Activated CD4-positive, alpha-beta T cell treated with anti-CD3 and anti-CD28 coated beads, Interleukin-2, Interleukin-6, amounts not matched to agents 100 ng/mL and 50 ng/mL, durations not matched to agents 16 hours and 8 hours (primary cell): ENCODE results near the gene MAPK8.
"Not testable (repeated sequence)": the region's sequence is repeated elsewhere in the genome, so short reads cannot be mapped to it uniquely, and the experiment has no call there.

Experiments used
- DNase-seq: peaks from one replicate; pipeline ENCODE4 v3.0.0-alpha.2; 2020

Gene MAPK8

DNA sequence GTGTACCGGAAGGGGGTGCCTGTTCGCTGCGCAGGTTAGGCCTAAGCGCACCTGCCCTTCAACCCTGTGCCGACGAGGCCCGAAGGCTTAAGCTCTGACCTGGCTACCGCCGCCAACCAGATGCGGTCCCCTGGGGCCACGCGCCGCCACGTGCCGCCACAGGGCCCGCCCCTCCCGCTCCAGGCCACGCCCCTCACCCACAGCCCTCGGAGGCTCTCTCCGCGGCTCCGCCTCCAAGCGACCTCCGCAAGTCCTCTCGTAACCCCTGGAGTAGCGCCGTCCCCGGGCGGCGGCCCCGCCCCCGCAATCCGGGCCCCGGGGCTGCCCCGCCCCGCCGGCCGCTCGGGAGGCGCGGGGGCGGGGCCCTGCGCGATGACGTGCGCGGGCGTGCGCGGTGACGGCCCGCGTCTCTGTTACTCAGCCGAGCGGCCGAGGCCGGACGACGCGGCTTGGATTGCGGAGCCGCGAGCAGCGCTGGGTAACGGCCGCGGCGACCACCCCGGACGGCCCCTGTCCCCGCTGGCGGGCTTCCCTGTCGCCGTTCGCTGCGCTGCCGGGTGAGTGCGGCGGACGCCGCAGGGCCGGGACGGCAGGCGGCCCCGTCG is at the start of gene MAPK8:
TSS of gene MAPK8 (plus strand) at position 413 of the 605 bp plus-strand sequence. CDS start 94,984 bp downstream, outside the sequence.
- DNase-seq, result peak; percentile 94

GRCh38 chr10:48257407-48257961 is 49.0 kb upstream of the MAPK8 start:
- no peak for DNase-seq

GRCh38 chr10:48258105-48258504 is 48.4 kb upstream of the MAPK8 start:
- no peak for DNase-seq

- peak; percentile 16 for DNase-seq
These were observed 39.9 kb upstream of the MAPK8 start for GRCh38 chr10:48266528-48266927.

- DNase-seq, result no peak
These were observed 35.3 kb upstream of the MAPK8 start for GRCh38 chr10:48271047-48271730.

DNA sequence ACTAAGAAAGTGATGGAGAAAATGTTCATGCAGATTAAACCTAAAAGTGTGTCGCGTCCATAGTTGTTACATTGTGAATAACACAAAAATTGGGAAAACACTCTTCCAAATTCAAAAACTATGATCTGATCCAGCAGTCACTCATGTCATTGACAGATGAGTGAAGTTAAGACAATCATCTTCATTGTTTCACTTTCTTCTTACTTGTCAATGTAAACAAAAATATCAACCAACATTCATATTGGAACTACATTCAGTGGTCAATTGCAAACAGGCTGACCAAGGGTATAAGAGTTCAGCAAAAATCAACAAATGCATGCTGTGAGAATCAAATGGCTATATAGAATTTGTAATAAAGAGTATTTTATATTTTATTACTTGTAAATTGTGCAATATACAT is 33.8 kb upstream of the MAPK8 start:
- no peak for DNase-seq

DNA sequence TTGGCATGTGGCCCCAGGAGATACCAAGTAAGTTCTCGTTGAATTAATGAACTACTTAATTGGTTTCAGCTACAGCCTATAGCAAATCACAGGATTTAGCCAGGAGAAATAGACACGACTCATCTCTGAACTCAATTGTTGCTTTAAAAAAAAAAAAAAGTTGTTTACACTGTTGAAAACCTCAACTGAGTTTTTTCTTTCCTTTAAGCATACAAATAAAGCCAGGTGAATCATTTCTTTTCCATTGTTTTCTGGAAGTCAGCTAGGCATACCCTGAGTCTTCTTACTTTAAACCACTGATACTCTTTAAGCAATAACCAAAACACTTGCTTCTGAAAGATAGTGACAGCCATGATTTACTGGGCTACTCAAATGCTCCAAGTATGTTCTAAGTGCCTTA is 32.7 kb upstream of the MAPK8 start:
- DNase-seq, result no peak

DNA sequence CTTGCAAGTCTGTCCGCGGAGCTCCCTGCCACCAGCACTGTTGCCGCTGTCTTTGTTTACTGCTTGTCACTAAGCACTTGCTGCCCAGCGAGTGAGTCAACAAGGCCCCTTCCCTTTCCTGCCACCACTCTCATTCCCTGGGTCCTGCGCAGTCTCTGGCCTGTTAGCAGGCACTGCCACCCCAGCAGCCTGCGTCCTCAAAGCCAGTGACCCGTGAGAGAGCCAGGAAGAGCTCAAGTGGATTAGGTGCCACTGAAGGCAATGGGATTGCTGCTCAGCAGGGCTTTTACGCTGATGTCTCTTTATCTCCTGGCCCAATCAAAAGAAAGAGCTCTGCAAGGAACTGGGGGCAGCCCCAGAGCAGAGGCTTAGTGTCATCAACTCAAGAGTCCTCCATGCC is 31.8 kb upstream of the MAPK8 start, which contains the start of gene FRMPD2:
TSS of gene FRMPD2 (minus strand) at position 61 of the 400 bp plus-strand sequence. CDS start 129 bp downstream, outside the sequence.
- DNase-seq, result no peak

DNA sequence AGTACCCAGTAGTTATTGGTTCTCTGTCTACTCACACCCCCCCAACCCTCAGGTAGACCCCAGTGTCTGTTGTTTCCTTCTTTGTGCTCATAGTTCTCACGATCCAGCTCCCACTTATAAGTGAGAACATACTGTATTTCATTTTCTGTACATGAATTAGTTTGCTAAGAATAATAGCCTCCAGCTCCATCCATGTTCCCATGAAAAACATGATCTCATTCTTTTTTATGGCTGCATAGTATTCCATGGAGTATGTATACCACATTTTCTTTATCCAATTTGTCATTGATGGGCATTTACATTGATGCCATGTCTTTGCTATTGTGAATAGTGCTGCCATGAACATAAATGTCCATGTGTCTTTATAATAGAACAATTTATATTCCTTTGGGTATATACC is 29.4 kb upstream of the MAPK8 start:
- no peak for DNase-seq

DNA sequence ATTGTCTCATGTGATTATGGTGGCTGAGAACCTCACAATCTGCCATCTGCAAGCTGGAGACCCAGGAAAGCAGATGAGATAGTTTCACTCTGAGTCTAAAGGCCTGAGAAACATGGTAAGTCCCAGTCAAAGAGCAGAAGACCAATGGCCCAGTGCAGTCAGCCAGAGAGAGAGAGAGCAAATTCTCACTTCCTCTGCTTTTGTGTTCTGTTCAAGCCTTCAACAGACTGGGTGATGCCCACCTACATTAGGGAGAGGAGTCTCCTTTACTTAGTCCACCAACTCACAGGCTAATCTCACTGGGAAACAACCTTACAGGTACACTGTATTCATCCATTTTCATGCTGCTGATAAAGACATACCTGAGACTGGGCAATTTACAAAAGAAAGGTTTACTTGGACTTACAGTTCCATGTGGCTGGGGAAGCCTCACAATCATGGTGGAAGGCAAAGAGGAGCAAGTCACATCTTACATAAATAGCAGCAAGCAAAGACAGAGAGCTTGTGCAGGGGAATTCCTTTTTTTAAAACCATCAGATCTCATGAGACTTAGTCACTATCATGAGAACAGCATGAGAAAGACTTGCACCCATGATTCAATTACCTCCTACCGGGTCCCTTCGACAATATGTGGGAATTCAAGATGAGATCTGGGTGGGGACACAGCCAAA is 27.3 kb upstream of the MAPK8 start:
- no peak for DNase-seq

DNA sequence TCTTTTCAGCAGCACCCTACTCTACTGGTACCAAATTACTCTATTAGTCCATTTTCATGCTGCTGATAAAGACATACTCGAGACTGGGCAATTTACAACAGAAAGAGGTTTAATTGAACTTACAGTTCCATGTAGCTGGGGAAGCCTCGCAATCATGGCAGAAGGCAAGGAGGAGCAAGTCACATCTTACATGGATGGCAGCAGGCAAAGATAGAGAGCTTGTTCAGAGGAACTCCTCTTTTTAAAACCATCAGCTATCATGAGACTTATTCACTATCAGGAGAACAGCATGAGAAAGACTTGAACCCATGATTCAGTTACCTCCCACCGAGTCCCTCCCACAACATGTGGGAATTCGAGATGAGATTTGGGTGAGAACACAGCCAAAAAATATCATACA is 24.8 kb upstream of the MAPK8 start:
- not testable (repeated sequence) for DNase-seq

DNA sequence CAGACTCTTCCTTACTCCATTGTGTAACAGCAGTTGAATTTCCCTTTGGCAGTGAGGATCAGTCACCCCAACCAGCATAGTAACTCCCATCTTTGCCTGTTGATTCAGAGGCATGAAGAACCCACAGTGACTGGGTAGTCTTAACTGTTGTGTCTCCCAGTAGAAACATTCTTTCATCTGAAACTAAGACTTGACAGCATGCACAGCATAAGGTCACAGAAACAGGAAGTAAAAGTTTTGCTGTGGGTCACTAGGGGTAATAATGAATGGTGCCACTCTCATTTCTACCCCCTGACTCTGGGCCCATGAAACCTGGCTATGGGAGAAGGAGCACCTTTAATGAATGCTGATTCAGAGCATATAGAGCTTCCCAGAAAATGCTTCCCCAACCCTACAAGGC is 23.6 kb upstream of the MAPK8 start:
- DNase-seq, result no peak

DNA sequence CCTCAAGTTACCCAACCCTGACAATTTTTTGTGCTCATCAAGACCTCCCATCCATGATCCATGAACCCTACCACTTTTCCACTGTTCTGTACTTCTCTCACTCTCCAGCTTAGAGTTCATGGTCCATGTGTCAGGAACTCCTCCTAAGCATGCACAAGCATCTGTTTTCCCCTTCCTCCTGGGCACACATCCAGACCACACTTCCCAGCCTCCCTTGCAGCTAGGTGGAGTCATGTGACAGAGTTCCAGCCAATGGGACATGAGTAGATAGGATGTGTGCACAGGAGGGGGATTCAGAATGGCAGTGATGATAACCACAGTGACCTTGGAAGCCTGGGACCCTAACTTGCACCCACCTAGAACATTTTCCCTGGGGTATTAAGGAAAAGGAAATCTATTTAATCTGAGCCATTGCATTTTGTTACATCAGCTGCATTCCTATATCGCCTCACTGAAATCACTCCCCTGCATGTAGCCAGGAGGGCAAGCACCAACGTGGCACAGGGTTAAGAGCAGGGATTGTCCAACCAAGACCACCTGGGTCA is 22.4 kb upstream of the MAPK8 start:
- no peak for DNase-seq

- no peak for DNase-seq
These were observed 21.7 kb upstream of the MAPK8 start for GRCh38 chr10:48284811-48285210.

- DNase-seq, result no peak
These were observed 20.8 kb upstream of the MAPK8 start for GRCh38 chr10:48285710-48286109.

GRCh38 chr10:48286356-48286755 is 20.1 kb upstream of the MAPK8 start:
- DNase-seq, result no peak

DNA sequence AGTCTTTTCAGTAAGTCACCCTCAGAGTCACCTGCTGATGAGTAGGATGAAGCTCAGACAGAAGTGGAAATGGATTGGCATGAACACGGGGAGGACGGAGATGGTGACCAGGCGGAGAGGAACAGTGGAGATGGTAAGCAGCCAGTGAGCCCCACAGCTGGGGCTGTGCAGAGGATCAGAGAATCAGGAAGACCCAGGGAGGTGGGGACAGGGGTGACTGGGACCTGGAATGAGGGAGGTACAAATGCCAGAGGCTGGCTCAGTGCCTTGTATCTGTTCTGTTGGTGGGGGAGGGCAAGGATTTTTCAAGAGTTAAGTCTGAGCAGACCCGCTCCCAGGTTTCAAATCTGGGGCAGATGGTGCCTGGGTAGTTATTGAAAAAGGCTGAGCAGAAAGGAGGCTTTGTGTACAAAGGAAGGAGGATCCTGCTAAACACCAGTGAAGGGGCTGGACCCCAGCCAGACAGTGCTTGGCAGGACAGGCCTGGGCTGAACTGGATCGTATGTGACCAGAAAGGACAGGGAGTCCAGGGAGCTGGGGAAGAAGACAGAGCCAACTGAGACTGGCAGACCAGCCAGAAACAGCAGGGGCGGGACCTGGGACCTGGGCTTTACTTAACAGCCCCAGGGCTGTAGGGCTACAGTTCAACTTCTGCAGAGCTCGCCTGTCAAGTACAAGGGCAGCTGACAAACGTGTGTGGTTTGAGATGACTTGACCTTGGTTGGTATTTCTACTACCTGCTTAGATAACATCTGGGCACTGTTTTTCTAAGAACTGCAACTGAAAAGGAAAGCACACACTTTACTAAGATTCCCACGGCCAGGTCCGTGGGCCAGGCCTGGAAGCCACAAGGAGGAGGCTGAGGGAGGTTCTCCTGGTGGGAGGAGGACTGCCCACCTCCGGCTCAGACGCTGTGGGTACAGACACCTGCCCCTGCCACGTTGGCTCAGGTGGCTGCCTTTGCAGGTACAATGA is 18.8 kb upstream of the MAPK8 start:
- peak; percentile 31 for DNase-seq

DNA sequence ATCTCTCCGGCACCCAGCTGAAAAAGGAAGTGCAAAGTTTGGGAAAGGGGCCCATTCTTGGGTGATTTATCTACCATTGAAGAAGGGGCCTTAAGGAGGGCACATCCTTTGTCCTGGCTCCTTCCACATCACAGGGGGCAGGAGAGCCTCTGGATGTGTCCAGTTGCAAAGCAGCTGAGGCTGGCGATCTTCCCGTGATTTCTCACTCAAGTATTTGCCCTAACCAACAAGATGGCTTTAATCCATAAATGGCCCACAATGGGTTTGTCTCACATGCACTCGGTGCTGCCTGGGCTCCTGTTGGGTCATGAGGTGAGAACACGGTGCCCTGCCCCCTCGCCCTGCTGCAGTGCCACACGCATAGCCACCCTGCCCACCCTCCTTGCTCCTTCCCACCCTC is 17.8 kb upstream of the MAPK8 start:
- DNase-seq, result no peak

DNA sequence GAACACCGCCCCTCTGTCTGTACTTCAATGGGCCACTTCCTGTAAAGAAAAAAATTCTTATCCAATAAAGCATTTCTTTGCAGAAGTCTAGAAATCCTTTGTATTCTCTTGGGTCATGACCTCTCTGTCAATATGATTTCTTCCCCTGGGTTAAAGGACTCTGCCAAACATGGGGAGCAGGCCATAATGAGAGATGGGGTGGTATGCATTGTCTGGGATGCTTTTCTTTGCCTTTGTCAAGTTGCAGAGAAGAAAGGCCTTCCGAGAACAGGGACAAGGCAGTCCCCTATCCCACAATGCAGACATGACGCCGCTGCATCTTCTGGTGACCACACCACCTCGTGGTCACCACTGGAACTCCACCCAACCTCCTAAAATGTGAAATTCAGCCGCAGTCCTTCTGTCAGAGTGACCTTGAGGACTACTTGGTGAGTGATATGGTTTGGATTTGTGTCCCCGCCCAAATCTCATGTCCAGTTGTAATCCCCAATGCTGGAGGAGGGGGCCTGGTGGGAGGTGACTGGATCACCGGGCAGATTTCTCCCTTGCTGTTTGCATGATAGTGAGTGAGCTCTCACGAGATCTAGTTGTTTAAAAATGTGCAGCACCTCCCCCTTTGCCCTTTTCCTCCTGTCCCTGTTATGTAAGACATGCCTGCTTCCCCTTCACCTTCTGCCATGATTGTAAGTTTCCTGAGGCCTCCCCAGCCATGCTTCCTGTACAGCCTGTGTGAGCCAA is 16.8 kb upstream of the MAPK8 start:
- peak; percentile 62 for DNase-seq

GRCh38 chr10:48290286-48290685 is 16.2 kb upstream of the MAPK8 start:
- no peak for DNase-seq

DNA sequence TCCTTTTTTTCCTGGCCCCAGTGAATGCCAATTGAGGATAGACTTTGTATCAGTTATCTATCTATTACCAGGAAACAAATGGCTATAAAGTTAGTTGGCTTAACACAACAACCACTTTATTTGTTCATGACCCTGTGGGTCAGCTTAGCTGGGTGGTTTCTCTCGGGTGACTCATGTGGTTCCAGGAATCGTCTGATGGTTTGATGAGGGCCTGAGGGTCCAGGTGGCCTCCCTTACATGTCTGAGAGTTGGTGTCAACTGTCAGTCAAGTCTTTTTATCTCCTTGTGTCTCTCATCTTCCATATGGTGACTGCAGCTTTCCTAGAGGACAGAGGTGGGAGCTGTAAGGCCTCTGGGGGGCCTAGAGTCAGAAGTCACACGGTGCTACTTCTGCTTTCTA is 15.3 kb upstream of the MAPK8 start:
- DNase-seq, result no peak

- no peak for DNase-seq
These were observed 13.9 kb upstream of the MAPK8 start for GRCh38 chr10:48292616-48293015.
